ENCODE measurements around the gene GPR176.

Gene GPR176

DNA sequence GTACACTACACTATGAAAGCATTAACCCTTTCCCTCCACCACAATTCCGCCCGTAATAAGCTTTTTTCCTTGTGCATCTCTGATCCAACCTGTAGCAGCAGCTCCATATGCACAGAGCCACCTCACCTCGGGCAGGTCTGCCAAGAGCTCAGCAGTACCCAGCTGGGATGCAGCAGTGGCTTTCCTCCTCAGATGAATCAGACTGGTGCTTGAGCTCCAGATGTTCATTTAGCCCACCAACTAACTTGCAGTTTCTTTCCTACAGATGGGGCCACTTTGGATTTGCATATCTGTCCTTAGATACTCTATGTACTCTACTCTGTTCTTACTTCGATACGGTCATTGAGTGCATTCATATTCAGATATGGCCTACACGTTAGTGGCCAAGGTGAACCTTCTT is 122.7 kb downstream of the GPR176 start:
- TF ChIP-seq, protein P1, sequence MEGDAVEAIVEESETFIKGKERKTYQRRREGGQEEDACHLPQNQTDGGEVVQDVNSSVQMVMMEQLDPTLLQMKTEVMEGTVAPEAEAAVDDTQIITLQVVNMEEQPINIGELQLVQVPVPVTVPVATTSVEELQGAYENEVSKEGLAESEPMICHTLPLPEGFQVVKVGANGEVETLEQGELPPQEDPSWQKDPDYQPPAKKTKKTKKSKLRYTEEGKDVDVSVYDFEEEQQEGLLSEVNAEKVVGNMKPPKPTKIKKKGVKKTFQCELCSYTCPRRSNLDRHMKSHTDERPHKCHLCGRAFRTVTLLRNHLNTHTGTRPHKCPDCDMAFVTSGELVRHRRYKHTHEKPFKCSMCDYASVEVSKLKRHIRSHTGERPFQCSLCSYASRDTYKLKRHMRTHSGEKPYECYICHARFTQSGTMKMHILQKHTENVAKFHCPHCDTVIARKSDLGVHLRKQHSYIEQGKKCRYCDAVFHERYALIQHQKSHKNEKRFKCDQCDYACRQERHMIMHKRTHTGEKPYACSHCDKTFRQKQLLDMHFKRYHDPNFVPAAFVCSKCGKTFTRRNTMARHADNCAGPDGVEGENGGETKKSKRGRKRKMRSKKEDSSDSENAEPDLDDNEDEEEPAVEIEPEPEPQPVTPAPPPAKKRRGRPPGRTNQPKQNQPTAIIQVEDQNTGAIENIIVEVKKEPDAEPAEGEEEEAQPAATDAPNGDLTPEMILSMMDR (IDR thresholded peaks at IDR 0.05; ENCODE audit: control insufficient read depth, extremely low read depth, insufficient read depth), result no peak
- no peak overlapping the region for H3K4me3 ChIP-seq (ENCODE audit: low read depth, low read length)
- DNase-seq (ENCODE audit: low read depth), result no peak

DNA sequence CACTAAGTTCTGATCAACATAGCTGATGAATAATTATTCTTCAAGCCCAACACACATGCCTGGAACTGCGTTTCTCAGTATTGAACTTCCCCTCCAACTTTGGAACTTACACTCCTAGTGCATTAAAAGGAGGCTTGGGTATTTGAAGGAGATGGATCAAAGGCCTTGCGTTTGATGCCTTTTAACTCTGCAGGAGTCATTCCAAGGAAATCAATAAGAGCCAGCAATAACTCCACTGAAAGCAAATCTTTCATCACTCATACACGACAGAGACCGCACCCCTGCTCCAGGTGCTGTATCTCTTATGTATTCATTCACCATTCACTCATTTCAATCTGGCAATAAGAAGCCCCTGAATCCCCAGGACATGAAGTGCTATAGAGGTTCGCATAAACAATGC is 123.5 kb downstream of the GPR176 start:
- TF ChIP-seq, protein P1 (IDR thresholded peaks at IDR 0.05; ENCODE audit: control insufficient read depth, extremely low read depth, insufficient read depth), result no peak
- DNase-seq (ENCODE audit: low read depth), result no peak
- no peak overlapping the region for H3K4me3 ChIP-seq (ENCODE audit: low read depth, low read length)

DNA sequence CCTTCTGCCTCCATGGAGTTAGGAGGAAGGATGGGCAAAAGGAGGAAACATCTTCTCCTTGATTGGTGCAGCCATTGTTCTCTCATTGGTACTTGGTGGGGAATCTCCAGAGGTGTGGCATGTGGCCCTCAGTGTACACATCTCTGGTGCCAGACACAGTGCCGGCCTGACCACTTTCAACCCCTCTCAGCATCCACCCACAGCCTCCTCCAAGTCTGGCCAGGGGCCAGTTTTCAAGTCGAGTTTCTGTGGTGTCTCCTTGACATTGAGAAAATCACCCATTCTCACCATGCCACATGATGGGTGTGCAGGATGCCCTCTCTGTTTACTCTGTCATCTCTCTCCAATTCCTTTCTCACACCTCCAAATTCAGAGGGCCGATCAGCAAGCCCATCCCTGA is 124.6 kb downstream of the GPR176 start:
- no peak overlapping the region for H3K4me3 ChIP-seq (ENCODE audit: low read depth, low read length)
- TF ChIP-seq, protein P1 (IDR thresholded peaks at IDR 0.05; ENCODE audit: control insufficient read depth, extremely low read depth, insufficient read depth), result no peak
- DNase-seq (ENCODE audit: low read depth), result no peak

DNA sequence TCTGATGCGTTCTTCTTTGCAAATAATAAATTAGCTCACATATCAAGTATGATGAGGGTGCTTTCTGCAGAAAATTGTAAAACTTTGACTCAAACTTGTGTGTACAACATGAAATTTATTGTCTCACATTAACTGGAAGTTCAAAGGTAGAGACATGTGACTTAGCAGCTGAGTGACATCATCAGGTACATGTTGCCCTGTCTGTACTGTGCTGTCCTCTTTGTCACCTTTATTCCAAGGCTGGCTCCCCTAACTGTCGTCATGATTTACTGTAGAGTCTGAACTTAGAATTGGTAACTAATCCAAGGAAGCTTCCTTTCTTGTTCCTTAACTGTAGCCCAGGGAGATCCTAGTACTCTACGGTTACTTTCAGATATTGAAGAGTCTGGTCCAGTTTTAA is 125.1 kb downstream of the GPR176 start:
- TF ChIP-seq, protein P1 (IDR thresholded peaks at IDR 0.05; ENCODE audit: control insufficient read depth, extremely low read depth, insufficient read depth), result no peak
- no peak for DNase-seq (ENCODE audit: low read depth)
- no peak overlapping the region for H3K4me3 ChIP-seq (ENCODE audit: low read depth, low read length)

DNA sequence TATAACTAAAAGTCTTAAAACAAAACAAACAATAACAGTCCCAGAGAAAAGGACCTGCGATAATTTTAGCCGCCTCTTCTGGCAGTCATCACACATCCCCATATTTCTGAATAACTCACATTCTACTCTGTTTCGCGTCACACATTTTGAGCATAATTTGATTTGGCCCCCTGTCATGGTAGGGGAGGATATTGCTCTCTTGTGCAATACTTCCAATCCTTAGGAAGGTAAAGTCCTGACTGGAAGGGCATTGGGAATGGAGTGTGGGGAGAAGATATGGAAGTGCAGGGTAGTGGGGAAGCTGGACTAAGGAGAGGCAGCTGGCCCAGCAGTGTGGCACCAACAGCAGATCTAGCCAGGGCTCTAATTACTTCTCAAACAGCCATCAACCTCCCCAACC is 126.1 kb downstream of the GPR176 start:
- H3K4me3 ChIP-seq (ENCODE audit: low read depth, low read length), result no peak overlapping the region
- TF ChIP-seq, protein P1 (IDR thresholded peaks at IDR 0.05; ENCODE audit: control insufficient read depth, extremely low read depth, insufficient read depth), result no peak
- no peak for DNase-seq (ENCODE audit: low read depth)

DNA sequence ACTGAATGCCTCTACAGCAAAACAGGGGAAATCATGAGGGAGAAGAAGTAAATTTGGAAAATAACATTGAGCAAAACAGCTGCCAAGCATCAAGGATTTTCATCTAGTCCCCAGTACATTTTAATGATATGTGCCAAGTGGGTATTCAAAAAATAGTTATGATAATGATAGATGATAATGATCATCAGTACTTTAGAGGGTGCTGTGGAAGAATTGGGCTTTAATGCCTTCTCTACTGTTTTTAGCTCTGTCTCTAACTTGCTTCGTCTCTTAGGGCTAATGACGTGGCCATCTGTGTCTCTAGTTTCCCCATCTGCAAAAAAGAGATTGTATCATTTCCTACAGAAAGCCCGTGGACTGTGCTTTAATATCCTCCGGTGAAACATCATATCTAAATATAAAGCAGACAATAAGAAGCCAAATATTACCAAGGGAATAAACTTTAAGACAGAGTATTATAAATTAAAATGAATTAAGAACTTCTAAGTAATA is 127.2 kb downstream of the GPR176 start:
- no peak for DNase-seq (ENCODE audit: low read depth)
- TF ChIP-seq, protein P1 (IDR thresholded peaks at IDR 0.05; ENCODE audit: control insufficient read depth, extremely low read depth, insufficient read depth), result no peak
- no peak overlapping the region for H3K4me3 ChIP-seq (ENCODE audit: low read depth, low read length)
